ENCODE measurements around the gene ERO1A. TPM values are rescaled to one million over a fixed set of nuclear protein-coding genes. Genes with fewer than 3 reads are reported as not detected.
"Not testable (repeated sequence)": the region's sequence is repeated elsewhere in the genome, so short reads cannot be mapped to it uniquely, and the experiment has no call there.

The ERO1A gene
- total RNA-seq: 100 to 1,000 TPM; 256 to 270 TPM

GRCh38 chr14:52695481-52696091 lies at the start of gene ERO1A:
Gene ERO1A (minus strand): TSS chr14:52695558. CDS start chr14:52695481, 77 bp downstream.
- DNase-seq: peak; percentile 75
- POLR2A ChIA-PET: interaction anchor here (0.8 to 6.6 kb wide), 15 partner anchors 10 to 457 kb away, joined by 3 to 130 read pairs (median 6); partner anchors contain the start of genes DDHD1, GPR137C, PSMC6 and PTGER2
- H3K9me3 Mint-ChIP-seq: no peaks in the 10 kb centered on the region
- peak within 1 kb of the TSS; percentile 92 for H3K4me3 Mint-ChIP-seq
- peaks cover 39% of the 10 kb centered on the region for H3K36me3 Mint-ChIP-seq (ENCODE audit: low read depth)
- H3K27me3 Mint-ChIP-seq: no peaks in the 10 kb centered on the region
- H3K27ac Mint-ChIP-seq: peak within 1 kb of the TSS; percentile 98
- H3K4me1 Mint-ChIP-seq: peaks cover 42% of the 10 kb centered on the region
- CTCF ChIA-PET: interaction anchor here (0.9 kb wide), 1 partner anchor 141 kb away, joined by 3 read pairs; no protein-coding TSS in a partner anchor

GRCh38 chr14:52741865-52742264 lies 46.5 kb upstream of the ERO1A start:
- Mint-ChIP-seq H3K36me3 (ENCODE audit: low read depth) (peaks cover 44% of the 10 kb centered on the region), H3K9me3 (no peaks in the 10 kb centered on the region), H3K27me3 (no peaks in the 10 kb centered on the region), H3K4me3 (peak overlapping the region; percentile 66), H3K27ac (peak overlapping the region; percentile 94), H3K4me1 (peaks cover 53% of the 10 kb centered on the region)
- POLR2A ChIA-PET: interaction anchor here (0.6 to 3.3 kb wide), 16 partner anchors 12 to 752 kb away, joined by 3 to 52 read pairs (median 4); partner anchors contain the start of genes DDHD1, ERO1A, GNPNAT1 and GPR137C
- DNase-seq: no peak
- CTCF ChIA-PET: interaction anchor here (0.7 to 1.7 kb wide), 6 partner anchors 14 to 190 kb away, joined by 3 to 4 read pairs (median 3); partner anchors contain the start of genes GPR137C and TXNDC16

DNA sequence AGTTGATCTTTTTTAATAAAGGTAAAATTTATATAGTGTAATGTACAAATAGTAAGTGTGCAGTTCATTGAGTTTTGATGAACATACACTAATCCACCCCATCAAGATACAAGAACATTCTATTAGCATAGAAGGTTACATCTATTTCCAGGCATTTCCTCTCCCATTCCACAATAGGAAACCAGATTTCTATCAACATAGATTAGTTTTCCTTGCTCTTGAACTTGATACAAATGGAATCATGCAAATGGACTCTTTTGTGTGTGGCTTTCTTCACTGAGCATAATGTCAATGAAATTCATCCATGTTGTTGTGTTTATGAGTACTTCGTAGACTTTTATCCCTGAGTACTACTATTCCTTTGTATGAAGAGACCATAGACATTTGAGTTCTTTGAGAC lies 45.4 kb upstream of the ERO1A start:
- Mint-ChIP-seq H3K36me3 (ENCODE audit: low read depth) (peaks cover 41% of the 10 kb centered on the region), H3K9me3 (no peaks in the 10 kb centered on the region), H3K27ac (peak overlapping the region; percentile 35), H3K4me1 (peaks cover 58% of the 10 kb centered on the region), H3K27me3 (no peaks in the 10 kb centered on the region), H3K4me3 (no peak overlapping the region)
- ChIA-PET CTCF (no interaction called here), POLR2A (interaction anchor here (0.9 to 3.3 kb wide), 7 partner anchors 11 to 412 kb away, joined by 3 to 52 read pairs (median 15); partner anchors contain the start of genes DDHD1, ERO1A, GPR137C and PSMC6)
- no peak for DNase-seq

DNA sequence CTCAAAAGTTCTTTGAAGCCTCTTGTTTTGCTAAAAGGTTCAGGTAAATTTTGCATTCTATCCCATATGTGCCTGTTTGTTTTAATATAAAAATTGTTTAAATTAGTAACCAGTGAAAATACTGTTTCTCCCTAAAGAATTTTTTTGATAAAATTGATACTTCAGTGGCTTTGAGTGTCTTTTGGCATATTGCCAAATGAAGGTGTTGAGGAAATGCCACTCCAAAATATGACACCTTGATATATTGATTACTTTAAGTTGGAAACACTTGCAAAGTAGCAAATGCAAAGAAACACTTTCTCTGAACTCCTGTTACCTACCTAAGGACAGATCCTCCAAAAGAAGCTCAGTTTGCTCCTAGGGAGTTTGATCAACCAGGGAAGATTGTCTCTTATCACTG lies 43.1 kb upstream of the ERO1A start:
- POLR2A ChIA-PET: interaction anchor here (0.6 kb wide), 1 partner anchor 101 kb away, joined by 3 read pairs; no protein-coding TSS in a partner anchor

DNA sequence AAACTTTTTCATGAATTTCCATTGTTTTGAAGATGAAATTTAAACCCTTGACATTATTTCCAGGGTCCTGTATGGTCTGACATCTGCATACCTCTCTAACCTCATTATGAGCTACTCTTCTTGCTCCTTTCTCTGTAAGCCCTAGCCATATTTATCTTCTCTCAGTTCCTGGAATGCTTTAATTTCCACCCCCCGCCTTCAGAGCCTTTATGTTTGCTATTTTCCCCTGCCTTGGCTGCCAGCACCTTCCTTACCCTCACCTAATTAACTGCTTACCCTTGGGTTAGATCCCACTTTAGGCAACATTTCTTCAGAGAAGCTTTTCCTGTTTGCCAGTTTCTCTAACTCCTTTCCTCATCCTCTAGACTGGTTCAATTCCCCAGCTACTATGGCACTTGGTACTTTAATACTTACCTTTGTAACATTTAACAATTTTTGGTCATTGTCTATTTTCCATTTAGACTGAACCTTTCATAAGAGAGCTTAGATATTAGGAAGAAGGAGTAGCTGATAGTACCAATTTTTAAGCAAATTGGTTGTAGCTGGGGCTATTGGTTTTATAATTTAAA lies 40.6 kb upstream of the ERO1A start:
- Mint-ChIP-seq H3K4me1 (peaks cover 56% of the 10 kb centered on the region), H3K36me3 (ENCODE audit: low read depth) (peaks cover 55% of the 10 kb centered on the region), H3K4me3 (no peak overlapping the region), H3K27me3 (no peaks in the 10 kb centered on the region), H3K9me3 (no peaks in the 10 kb centered on the region), H3K27ac (no peak overlapping the region)
- no peak for DNase-seq
- POLR2A ChIA-PET: interaction anchor here (1.1 to 1.9 kb wide), 2 partner anchors 40 kb away, joined by 4 to 5 read pairs; partner anchors contain the start of gene ERO1A
- CTCF ChIA-PET: no interaction called here

More for the DNA sequence above, 43.1 kb upstream of the ERO1A start:
- Mint-ChIP-seq H3K27ac (no peak overlapping the region), H3K27me3 (no peaks in the 10 kb centered on the region), H3K4me1 (peaks cover 56% of the 10 kb centered on the region), H3K4me3 (no peak overlapping the region), H3K9me3 (no peaks in the 10 kb centered on the region), H3K36me3 (ENCODE audit: low read depth) (peaks cover 51% of the 10 kb centered on the region)
- CTCF ChIA-PET: no interaction called here
- DNase-seq: no peak

DNA sequence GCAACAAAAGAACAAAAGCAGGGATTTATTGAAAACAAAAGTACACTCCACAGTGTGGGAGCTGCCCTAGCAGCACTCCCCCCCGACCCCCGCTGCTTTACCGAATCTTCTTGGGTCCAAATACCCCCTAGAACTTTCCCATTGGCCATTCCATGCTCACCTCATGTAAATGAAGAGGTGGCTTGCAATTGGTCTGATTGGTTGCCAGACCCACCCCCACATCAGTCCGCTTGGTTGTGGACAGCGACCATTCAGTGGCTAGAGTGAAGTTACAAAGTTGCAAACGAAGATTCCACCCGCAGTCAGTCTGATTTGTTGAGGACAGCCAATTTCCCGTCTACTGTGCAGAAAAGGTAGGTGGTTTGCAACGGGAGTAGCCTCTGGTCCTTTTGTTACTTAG lies 38.5 kb upstream of the ERO1A start:
- no peak for DNase-seq
- Mint-ChIP-seq H3K9me3 (no peaks in the 10 kb centered on the region), H3K36me3 (ENCODE audit: low read depth) (peaks cover 45% of the 10 kb centered on the region), H3K27me3 (no peaks in the 10 kb centered on the region), H3K4me3 (no peak overlapping the region), H3K27ac (no peak overlapping the region), H3K4me1 (peaks cover 56% of the 10 kb centered on the region)
- ChIA-PET POLR2A (interaction anchor here (1.9 kb wide), 1 partner anchor 38 kb away, joined by 5 read pairs; the partner anchor contains the start of gene ERO1A), CTCF (no interaction called here)

DNA sequence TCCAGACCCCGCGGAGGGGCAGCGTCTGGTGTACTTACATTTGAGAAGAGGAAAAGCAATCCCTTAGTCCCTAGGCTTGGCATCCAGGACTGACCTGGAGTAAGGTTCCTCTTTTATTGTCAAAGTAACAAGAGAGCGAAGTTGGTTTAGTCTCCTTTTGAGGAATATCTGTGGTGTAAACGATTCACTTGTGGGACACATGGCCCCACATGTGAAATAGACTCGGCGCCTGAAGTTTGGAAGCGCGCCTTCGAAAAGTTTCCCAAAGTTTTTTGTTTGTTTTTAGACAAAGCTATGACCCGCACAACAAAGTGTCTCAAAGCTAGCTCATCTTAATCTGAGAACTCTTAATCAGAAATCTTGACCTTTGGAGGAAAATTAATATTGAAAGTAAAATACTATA lies 35.4 kb upstream of the ERO1A start:
- Mint-ChIP-seq H3K27me3 (no peaks in the 10 kb centered on the region), H3K9me3 (no peaks in the 10 kb centered on the region), H3K36me3 (ENCODE audit: low read depth) (peaks cover 41% of the 10 kb centered on the region), H3K4me1 (peaks cover 41% of the 10 kb centered on the region), H3K27ac (peak overlapping the region; percentile 83), H3K4me3 (peak overlapping the region; percentile 95)
- ChIA-PET POLR2A (interaction anchor here (0.6 to 5.0 kb wide), 7 partner anchors 9 to 45 kb away, joined by 3 to 52 read pairs (median 5); partner anchors contain the start of gene ERO1A), CTCF (interaction anchor here (0.7 kb wide), 1 partner anchor 12 kb away, joined by 3 read pairs; no protein-coding TSS in a partner anchor)
- no peak for DNase-seq

DNA sequence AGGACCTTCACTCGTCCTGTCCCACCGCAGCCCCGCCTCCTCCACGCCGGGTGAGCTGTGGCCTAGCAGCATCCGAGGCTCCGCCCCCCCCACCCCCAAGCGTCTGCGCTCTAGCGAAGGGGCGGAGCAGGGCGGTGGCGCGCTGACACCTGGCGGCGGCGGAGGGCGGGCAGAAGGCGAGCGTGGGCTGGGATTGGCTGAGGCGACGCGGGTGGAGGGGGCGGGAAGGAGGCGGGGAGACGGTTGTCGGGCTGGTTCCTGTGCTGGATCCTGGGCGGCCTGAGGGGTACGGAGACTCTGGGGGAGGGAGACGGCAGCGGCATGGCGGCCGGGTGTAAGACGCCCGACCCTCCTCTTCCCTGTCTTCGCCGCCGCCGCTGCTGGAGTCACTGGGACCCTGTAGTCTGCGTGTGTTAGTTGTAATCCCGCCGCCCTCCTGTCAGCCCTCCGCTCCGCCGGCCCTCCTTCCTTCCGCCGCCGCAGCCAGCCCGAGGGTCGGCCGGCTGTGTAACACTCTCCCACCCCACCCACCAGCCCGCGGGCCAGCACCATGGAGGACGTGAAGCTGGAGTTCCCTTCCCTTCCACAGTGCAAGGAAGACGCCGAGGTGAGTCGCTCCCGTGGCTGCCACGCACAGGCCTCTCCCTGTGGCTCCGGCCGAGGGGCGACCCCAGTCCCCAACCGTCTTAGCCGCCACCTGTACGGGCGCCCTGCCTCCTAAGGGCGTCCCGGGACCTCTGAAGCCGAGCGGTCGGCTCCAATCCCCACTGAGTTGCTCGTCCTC lies 34.8 kb upstream of the ERO1A start, which contains the start of gene STYX:
TSS of gene STYX (plus strand) at position 242 of the 784 bp plus-strand sequence. CDS start at position 551, 309 bp downstream.
- Mint-ChIP-seq H3K4me1 (peaks cover 37% of the 10 kb centered on the region), H3K27me3 (no peaks in the 10 kb centered on the region), H3K36me3 (ENCODE audit: low read depth) (peaks cover 47% of the 10 kb centered on the region), H3K27ac (peak within 1 kb of the TSS; percentile 83), H3K4me3 (peak within 1 kb of the TSS; percentile 95), H3K9me3 (no peaks in the 10 kb centered on the region)
- CTCF ChIA-PET: interaction anchor here (0.8 kb wide), 1 partner anchor 50 kb away, joined by 4 read pairs; no protein-coding TSS in a partner anchor
- peak; percentile 98 for DNase-seq
- POLR2A ChIA-PET: interaction anchor here (0.6 to 5.0 kb wide), 17 partner anchors 9 to 178 kb away, joined by 3 to 52 read pairs (median 5); partner anchors contain the start of genes ERO1A, GPR137C, PSMC6 and TXNDC16

GRCh38 chr14:52729585-52729924 lies 34.2 kb upstream of the ERO1A start:
- peaks cover 36% of the 10 kb centered on the region for H3K4me1 Mint-ChIP-seq
- H3K36me3 Mint-ChIP-seq (ENCODE audit: low read depth): peaks cover 51% of the 10 kb centered on the region
- ChIA-PET POLR2A (interaction anchor here (0.8 to 5.0 kb wide), 15 partner anchors 10 to 177 kb away, joined by 3 to 52 read pairs (median 5); partner anchors contain the start of genes ERO1A, GPR137C, PSMC6 and TXNDC16), CTCF (interaction anchor here (0.8 kb wide), 1 partner anchor 50 kb away, joined by 4 read pairs; no protein-coding TSS in a partner anchor)
- H3K9me3 Mint-ChIP-seq: no peaks in the 10 kb centered on the region
- H3K27ac Mint-ChIP-seq: peak overlapping the region; percentile 83
- H3K4me3 Mint-ChIP-seq: peak overlapping the region; percentile 95
- no peaks in the 10 kb centered on the region for H3K27me3 Mint-ChIP-seq
- no peak for DNase-seq

- ChIA-PET CTCF (interaction anchor here (0.8 kb wide), 1 partner anchor 49 kb away, joined by 4 read pairs; no protein-coding TSS in a partner anchor), POLR2A (interaction anchor here (1.0 to 5.0 kb wide), 10 partner anchors 10 to 177 kb away, joined by 3 to 52 read pairs (median 6); partner anchors contain the start of genes ERO1A, GPR137C, PSMC6 and TXNDC16)
- peaks cover 32% of the 10 kb centered on the region for H3K4me1 Mint-ChIP-seq
- DNase-seq, H3K9me3 Mint-ChIP-seq, H3K27me3 Mint-ChIP-seq, H3K27ac Mint-ChIP-seq: not testable (repeated sequence)
- H3K36me3 Mint-ChIP-seq (ENCODE audit: low read depth): peaks cover 51% of the 10 kb centered on the region
- H3K4me3 Mint-ChIP-seq: peak overlapping the region; percentile 10
Observed at GRCh38 chr14:52729035-52729434, 33.7 kb upstream of the ERO1A start.

DNA sequence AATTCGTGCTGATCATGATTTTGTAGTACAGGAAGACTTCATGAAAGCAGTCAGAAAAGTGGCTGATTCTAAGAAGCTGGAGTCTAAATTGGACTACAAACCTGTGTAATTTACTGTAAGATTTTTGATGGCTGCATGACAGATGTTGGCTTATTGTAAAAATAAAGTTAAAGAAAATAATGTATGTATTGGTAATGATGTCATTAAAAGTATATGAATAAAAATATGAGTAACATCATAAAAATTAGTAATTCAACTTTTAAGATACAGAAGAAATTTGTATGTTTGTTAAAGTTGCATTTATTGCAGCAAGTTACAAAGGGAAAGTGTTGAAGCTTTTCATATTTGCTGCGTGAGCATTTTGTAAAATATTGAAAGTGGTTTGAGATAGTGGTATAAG lies 32.2 kb upstream of the ERO1A start:
- not testable (repeated sequence) for H3K4me3 Mint-ChIP-seq, DNase-seq, H3K27me3 Mint-ChIP-seq, H3K9me3 Mint-ChIP-seq, H3K27ac Mint-ChIP-seq
- ChIA-PET CTCF (interaction anchor here (1.2 kb wide), 1 partner anchor 15 kb away, joined by 3 read pairs; no protein-coding TSS in a partner anchor), POLR2A (interaction anchor here (1.1 to 5.0 kb wide), 2 partner anchors 14 to 15 kb away, joined by 3 to 52 read pairs; no protein-coding TSS in a partner anchor)
- Mint-ChIP-seq H3K4me1 (peaks cover 28% of the 10 kb centered on the region), H3K36me3 (ENCODE audit: low read depth) (peaks cover 49% of the 10 kb centered on the region)

DNA sequence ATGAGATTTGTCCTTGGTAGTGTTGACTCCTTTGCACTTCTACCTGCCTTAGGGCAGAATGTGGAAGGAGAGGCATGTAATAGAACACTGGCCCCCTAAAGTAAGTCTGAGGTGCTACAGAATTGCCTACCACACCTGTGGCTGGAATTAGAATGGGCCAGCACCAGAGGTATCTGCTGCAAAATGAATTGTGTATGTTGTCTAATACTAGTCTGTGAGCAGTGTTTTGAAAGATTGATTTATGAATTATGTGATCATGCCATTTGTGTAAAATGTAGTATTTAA lies 28.9 kb upstream of the ERO1A start:
- POLR2A ChIA-PET: interaction anchor here (1.3 to 2.9 kb wide), 2 partner anchors 9 to 16 kb away, joined by 6 to 8 read pairs; no protein-coding TSS in a partner anchor
- H3K27me3 Mint-ChIP-seq: no peaks in the 10 kb centered on the region
- H3K9me3 Mint-ChIP-seq: no peaks in the 10 kb centered on the region
- peaks cover 19% of the 10 kb centered on the region for H3K4me1 Mint-ChIP-seq
- no peak overlapping the region for H3K27ac Mint-ChIP-seq
- CTCF ChIA-PET: interaction anchor here (1.8 kb wide), 1 partner anchor 14 kb away, joined by 6 read pairs; no protein-coding TSS in a partner anchor
- DNase-seq: no peak
- peaks cover 67% of the 10 kb centered on the region for H3K36me3 Mint-ChIP-seq (ENCODE audit: low read depth)
- no peak overlapping the region for H3K4me3 Mint-ChIP-seq

Measured in activated CD4-positive, alpha-beta memory T cell treated with anti-CD3 and anti-CD28 coated beads, Interleukin-2, amount 10 ng/mL, durations not matched to agents 7 days and 5 days (primary cell).